ENCODE results near the gene GABRD.
"Not testable (repeated sequence)": the region's sequence is repeated elsewhere in the genome, so short reads cannot be mapped to it uniquely, and the experiment has no call there.

GABRD gene

DNA sequence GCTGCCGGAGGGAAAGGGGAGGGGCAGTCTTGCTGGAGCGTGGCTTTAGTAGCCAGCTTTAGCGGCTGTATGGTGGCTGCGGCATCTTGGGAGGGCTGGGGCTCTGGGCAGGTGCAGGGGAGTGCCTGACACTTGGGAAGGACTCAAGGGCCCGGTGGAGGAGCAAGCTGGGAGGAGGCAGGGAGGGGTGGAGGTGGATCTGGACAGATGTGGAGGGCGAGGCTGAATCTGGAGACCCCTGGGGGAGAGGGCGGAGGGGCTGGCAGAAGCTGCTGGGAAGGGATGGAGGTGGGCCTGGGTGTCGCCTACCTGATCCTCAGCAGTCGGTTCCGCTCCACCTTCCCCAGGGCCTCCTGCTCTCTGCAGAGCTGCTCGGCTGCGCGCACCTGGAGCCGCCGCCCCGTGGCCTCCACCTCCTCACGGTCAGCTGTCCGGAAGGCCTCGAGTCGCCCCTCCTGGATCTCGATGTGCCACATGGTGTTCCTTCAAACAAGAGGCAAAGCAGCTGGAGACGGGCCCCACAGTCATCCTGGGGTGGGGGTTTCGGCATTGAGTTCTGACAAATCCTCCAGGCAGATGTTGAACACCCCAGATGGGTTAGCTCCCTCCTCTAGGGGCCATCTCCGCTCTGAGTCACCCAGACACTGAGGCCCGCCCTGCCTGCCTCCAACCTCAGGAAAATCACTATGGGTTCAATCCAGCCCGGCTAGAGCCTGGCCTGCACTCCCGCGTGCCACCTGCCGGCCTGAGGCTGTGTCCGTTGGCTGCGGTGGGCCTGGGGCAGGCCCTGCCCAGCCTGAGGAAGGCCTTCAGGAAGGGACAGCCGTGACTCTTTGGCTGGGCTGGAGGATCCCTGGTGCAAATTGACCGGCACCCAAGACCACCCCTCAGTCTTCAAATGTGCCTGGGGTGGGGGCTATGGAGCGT is 45.2 kb upstream of the GABRD start:
- no peak for DNase-seq (ENCODE audit: insufficient read length, low spot score)
- no peak for FAIRE-seq
- TF ChIP-seq CTCF (IDR thresholded peaks at IDR 0.05; ENCODE audit: insufficient read depth, missing control alignments), result no peak

DNA sequence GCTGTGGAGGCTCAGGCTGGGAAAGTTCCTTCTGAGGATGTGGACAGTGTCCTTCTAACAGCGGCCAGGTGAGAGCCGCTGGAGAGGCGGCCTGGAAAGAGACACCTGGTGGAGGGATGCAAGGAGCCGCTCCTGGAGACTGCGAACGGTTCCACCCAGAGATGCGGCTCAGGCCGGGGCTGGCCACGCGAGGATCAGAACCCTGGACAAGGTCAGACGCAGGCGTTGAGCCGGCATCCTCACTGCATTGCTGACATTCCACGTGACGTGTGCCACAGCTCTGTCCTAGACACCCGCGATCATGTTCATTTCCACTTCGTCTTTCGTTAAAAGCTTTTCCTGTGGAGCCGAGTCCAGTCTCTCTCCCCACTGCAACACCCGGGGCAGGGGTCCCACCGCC is 44.3 kb upstream of the GABRD start:
- no peak for TF ChIP-seq CTCF (IDR thresholded peaks at IDR 0.05; ENCODE audit: insufficient read depth, missing control alignments)
- DNase-seq (ENCODE audit: insufficient read length, low spot score) (no peak), FAIRE-seq (no peak)

- no peak for TF ChIP-seq CTCF (IDR thresholded peaks at IDR 0.05; ENCODE audit: insufficient read depth, missing control alignments)
- FAIRE-seq (no peak), DNase-seq (ENCODE audit: insufficient read length, low spot score) (no peak)
Observed at GRCh38 chr1:1975535-1975934, 43.6 kb upstream of the GABRD start.

- no peak for TF ChIP-seq CTCF (IDR thresholded peaks at IDR 0.05; ENCODE audit: insufficient read depth, missing control alignments)
- no peak for DNase-seq (ENCODE audit: insufficient read length, low spot score)
- no peak for FAIRE-seq
Observed at GRCh38 chr1:1976031-1976430, 43.1 kb upstream of the GABRD start.

GRCh38 chr1:1978108-1978507 is 41.0 kb upstream of the GABRD start:
- TF ChIP-seq CTCF (IDR thresholded peaks at IDR 0.05; ENCODE audit: insufficient read depth, missing control alignments), result no peak
- DNase-seq (ENCODE audit: insufficient read length, low spot score) (no peak), FAIRE-seq (no peak)

GRCh38 chr1:1978690-1979481 is 40.3 kb upstream of the GABRD start:
- not testable (repeated sequence) for FAIRE-seq; DNase-seq (ENCODE audit: insufficient read length, low spot score)

DNA sequence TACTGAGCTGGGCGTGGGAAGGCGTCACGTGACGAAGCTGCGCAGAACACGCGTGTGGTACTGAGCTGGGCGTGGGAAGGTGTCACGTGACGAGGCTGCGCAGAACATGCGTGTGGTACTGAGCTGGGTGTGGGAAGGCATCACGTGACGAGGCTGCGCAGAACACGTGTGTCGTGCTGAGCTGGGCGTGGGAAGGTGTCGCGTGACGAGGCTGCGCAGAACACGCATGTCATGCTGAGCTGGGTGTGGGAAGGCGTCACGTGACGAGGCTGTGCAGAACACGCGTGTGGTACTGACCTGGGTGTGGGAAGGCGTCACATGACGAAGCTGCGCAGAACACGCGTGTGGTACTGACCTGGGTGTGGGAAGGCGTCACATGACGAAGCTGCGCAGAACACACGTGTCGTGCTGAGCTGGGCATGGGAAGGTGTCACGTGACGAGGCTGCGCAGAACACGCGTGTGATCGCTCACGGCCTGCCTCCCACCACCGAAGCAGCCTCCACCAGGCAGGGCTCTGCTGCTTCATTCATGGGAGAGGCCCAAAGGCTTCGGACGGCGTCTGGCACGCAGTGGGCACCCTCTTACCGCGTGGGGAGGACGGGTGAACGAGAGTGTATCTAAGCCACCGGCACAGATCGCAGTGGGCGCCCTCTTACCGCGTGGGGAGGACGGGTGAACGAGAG is 39.5 kb upstream of the GABRD start:
- FAIRE-seq (no peak), DNase-seq (ENCODE audit: insufficient read length, low spot score) (no peak)
- no peak for TF ChIP-seq CTCF (IDR thresholded peaks at IDR 0.05; ENCODE audit: insufficient read depth, missing control alignments)

Data from D721Med (cell line).